ENCODE results near the gene MRPL48. TPM values are rescaled to one million over a fixed set of nuclear protein-coding genes. Genes with fewer than 3 reads are reported as not detected.

The MRPL48 gene
- total and polyA plus RNA-seq, 10 of the 15 experiments (the other 5 are each of a cell fraction or from before 2014, with no cell fraction given) = 46.7 to 159 (median 83.4) TPM

DNA sequence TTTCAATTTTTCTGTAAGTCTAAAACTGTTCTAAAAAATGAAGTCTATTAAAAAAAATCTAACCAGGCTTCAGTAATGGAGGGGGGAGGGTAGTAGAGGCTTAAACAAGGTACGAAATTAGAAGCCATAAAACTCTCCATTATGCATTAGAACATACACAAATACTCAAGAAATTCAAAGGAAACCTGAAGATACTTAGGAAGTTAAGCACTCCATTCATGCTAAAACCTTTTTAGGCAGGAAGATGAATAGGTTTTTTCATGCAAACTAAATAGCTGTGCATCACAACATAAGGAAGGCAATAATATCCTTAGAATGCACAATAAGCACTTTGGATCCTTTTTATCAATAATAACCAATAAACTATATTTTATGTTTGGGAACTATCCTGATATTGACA, 29.2 kb upstream of the MRPL48 start (continued):
- TF ChIP-seq, protein P1, sequence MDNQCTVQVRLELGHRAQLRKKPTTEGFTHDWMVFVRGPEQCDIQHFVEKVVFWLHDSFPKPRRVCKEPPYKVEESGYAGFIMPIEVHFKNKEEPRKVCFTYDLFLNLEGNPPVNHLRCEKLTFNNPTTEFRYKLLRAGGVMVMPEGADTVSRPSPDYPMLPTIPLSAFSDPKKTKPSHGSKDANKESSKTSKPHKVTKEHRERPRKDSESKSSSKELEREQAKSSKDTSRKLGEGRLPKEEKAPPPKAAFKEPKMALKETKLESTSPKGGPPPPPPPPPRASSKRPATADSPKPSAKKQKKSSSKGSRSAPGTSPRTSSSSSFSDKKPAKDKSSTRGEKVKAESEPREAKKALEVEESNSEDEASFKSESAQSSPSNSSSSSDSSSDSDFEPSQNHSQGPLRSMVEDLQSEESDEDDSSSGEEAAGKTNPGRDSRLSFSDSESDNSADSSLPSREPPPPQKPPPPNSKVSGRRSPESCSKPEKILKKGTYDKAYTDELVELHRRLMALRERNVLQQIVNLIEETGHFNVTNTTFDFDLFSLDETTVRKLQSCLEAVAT (IDR thresholded peaks at IDR 0.05) = no peak
- no peak for TF ChIP-seq NBN (IDR thresholded peaks at IDR 0.05)
- TF ChIP-seq NFYA (IDR thresholded peaks at IDR 0.05; ENCODE audit: borderline replicate concordance, low read depth, low read length) = no peak
- TF ChIP-seq STAT3 (IDR thresholded peaks at IDR 0.05; ENCODE audit: low read depth, low read length) = no peak
- no peak for TF ChIP-seq POLR2AphosphoS5 (IDR thresholded peaks at IDR 0.05; ENCODE audit: low read length)
- TF ChIP-seq TCF7 (IDR thresholded peaks at IDR 0.05; ENCODE audit: borderline replicate concordance) = no peak
- TF ChIP-seq NR2C1 (IDR thresholded peaks at IDR 0.05) = no peak
- no peak for TF ChIP-seq NKRF (conservative IDR thresholded peaks at IDR 0.05)
- TF ChIP-seq, protein P2, sequence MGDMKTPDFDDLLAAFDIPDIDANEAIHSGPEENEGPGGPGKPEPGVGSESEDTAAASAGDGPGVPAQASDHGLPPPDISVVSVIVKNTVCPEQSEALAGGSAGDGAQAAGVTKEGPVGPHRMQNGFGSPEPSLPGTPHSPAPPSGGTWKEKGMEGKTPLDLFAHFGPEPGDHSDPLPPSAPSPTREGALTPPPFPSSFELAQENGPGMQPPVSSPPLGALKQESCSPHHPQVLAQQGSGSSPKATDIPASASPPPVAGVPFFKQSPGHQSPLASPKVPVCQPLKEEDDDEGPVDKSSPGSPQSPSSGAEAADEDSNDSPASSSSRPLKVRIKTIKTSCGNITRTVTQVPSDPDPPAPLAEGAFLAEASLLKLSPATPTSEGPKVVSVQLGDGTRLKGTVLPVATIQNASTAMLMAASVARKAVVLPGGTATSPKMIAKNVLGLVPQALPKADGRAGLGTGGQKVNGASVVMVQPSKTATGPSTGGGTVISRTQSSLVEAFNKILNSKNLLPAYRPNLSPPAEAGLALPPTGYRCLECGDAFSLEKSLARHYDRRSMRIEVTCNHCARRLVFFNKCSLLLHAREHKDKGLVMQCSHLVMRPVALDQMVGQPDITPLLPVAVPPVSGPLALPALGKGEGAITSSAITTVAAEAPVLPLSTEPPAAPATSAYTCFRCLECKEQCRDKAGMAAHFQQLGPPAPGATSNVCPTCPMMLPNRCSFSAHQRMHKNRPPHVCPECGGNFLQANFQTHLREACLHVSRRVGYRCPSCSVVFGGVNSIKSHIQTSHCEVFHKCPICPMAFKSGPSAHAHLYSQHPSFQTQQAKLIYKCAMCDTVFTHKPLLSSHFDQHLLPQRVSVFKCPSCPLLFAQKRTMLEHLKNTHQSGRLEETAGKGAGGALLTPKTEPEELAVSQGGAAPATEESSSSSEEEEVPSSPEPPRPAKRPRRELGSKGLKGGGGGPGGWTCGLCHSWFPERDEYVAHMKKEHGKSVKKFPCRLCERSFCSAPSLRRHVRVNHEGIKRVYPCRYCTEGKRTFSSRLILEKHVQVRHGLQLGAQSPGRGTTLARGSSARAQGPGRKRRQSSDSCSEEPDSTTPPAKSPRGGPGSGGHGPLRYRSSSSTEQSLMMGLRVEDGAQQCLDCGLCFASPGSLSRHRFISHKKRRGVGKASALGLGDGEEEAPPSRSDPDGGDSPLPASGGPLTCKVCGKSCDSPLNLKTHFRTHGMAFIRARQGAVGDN (IDR thresholded peaks at IDR 0.05) = no peak
- TF ChIP-seq JUND (IDR thresholded peaks at IDR 0.05; ENCODE audit: low read depth, low read length) = no peak
